GM12872 (cell line): Measurements from ENCODE around the gene ATP11A.

ENCODE experiments used
- CTCF ChIP-seq: IDR thresholded peaks from 3 replicates; pipeline ENCODE4 v1.5.1; 2011; ENCODE audit warnings: low read depth, mild to moderate bottlenecking, low read length, moderate library complexity; ENCODE audit not compliant: insufficient read depth

ATP11A gene

GRCh38 chr13:112648966-112649690 lies 40.7 kb upstream of the ATP11A start:
- no peak for TF ChIP-seq CTCF

GRCh38 chr13:112651311-112651710 lies 38.5 kb upstream of the ATP11A start:
- TF ChIP-seq CTCF = no peak

- no peak for TF ChIP-seq CTCF
Observed at GRCh38 chr13:112651750-112652511, 37.9 kb upstream of the ATP11A start.

GRCh38 chr13:112652512-112653070 lies 37.2 kb upstream of the ATP11A start:
- no peak for TF ChIP-seq CTCF

- no peak for TF ChIP-seq CTCF
Observed at GRCh38 chr13:112653071-112653470, 36.8 kb upstream of the ATP11A start.

- no peak for TF ChIP-seq CTCF
Observed at GRCh38 chr13:112655913-112656312, 33.9 kb upstream of the ATP11A start.

- no peak for TF ChIP-seq CTCF
Observed at GRCh38 chr13:112657850-112658445, 31.9 kb upstream of the ATP11A start.
